Measurements from ENCODE around the gene ROBO2.

GRCh38 chr3:77055841-77056341 is 16.0 kb downstream of the ROBO2 start:
- TF ChIP-seq CTCF (IDR thresholded peaks at IDR 0.05 in 8 of 11, conservative IDR thresholded peaks at IDR 0.05 in 3 of 11), result no peak
- TF ChIP-seq POLR2AphosphoS5 (IDR thresholded peaks at IDR 0.05), result no peak
- no peak for TF ChIP-seq POLR2A (IDR thresholded peaks at IDR 0.05)
